Daoy (cell line): ENCODE data around the gene C17orf107. TPM values are rescaled to one million over a fixed set of nuclear protein-coding genes. Genes with fewer than 3 reads are reported as not detected.

Source experiments
- DNase-seq: peaks from one replicate; pipeline ENCODE4 v3.0.0-alpha.2; 2015; ENCODE audit warnings: low read depth
- total RNA-seq: library from RNA; depleted of rRNA; stranded (reverse); fragments of >200 nt; shearing (Covaris generic); gene quantifications from 2 replicates; pipeline ENCODE4 v1.2.3, GENCODE V29; 2014

C17orf107 gene
- total RNA-seq, 1 experiment from 2014 or later, result 0.17 TPM

- no peak for DNase-seq
Observed at GRCh38 chr17:4872786-4873185, 26.6 kb upstream of the C17orf107 start.

DNA sequence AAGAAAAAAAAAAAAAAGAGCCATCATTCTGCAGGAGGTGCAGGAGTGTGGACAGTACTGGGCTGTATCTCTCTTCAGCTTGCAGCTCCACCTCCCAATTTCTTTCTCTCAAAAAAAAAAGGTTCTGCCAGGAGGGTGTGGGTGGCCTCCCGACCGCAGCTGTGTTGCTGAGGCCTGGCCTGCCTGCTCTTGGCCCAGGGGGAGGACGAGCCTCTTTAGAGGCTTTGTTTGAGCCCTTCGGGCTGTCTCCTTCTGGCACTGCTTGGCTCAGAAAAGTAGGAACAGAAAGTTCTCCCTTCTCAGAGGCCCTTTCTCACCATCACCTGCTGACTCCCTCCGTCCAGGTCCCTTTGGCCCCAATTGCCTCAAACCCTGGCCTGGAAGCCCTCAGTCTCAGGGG lies 22.2 kb upstream of the C17orf107 start:
- DNase-seq, result no peak

DNA sequence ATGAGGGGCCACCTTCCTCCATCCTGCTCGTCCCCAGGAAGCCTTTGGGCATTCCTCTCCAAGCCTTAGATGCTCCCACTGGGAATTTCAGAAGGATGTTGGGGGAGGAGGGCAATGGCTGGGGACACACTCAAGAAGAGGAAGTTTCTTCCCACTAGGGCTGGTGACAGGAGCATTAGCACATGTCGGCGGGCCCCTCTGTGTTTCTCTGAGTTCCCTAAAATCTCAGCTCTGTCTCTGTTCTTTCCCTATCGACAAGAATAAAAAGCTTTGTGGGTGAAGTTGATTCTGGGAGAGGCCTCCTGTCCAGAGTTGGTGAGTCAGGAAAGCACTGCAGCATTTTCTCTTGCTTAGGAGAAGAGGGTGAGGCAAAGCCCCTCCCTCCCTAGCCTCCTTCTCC lies 19.7 kb upstream of the C17orf107 start:
- DNase-seq, result no peak

GRCh38 chr17:4880857-4881256 lies 18.5 kb upstream of the C17orf107 start:
- no peak for DNase-seq

- DNase-seq, result peak; percentile 41
Observed at GRCh38 chr17:4881761-4882555, 17.4 kb upstream of the C17orf107 start.

- DNase-seq, result no peak
Observed at GRCh38 chr17:4884489-4884888, 14.8 kb upstream of the C17orf107 start.

- DNase-seq, result no peak
Observed at GRCh38 chr17:4886830-4887229, 12.5 kb upstream of the C17orf107 start.

DNA sequence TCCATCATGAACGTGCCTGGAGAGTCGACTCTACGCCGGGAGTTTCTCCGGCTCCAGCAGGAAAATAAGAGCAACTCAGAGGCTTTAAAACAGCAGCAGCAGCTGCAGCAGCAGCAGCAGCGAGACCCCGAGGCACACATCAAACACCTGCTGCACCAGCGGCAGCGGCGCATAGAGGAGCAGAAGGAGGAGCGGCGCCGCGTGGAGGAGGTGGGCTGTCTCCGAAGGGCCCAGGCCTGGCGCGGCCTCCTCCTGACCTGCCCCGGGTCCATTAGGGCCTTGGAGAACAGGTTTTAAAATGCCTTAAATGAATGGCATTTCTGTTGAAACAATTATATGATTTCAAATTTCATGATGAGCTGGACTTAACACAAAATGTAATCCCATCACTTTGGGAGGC lies 11.8 kb upstream of the C17orf107 start:
- DNase-seq, result no peak

DNA sequence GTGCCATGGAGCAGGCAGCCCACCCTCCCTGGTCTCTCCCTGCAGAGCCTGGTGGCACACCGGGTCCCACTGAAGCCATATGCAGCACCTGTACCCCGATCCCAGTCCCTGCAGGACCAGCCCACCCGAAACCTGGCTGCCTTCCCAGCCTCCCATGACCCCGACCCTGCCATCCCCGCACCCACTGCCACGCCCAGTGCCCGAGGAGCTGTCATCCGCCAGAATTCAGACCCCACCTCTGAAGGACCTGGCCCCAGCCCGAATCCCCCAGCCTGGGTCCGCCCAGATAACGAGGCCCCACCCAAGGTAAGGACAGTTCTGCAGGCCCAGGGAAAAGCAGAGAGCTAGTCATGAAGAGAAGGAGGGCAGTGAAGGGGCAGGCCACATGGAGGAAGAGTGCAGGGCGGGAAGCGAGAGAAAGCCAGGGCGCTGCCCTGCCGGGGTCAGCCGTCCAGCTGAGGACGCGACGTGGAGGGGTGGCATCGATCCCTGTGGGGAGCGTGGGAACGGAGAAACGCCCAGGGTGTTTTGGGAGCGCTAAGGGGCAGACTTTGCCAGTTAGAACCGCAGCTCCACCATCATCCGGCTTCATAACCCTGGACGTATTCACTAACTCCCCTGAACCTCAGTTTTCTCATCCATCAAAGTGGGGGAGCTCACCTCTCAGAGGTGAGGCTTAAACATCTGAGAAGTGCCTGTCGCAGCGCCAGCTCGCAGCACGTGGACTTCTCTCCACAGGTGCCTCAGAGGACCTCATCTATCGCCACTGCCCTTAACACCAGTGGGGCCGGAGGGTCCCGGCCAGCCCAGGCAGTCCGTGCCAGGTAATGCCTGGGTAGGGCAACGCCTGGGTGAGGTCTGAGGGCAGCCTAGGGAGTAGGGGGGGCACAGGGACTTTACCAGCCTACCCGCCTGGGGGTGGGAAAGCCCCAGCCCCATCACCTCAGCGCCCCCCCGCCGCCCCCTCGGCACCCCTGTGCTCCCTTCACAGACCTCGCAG lies 7.6 kb upstream of the C17orf107 start:
- no peak for DNase-seq

DNA sequence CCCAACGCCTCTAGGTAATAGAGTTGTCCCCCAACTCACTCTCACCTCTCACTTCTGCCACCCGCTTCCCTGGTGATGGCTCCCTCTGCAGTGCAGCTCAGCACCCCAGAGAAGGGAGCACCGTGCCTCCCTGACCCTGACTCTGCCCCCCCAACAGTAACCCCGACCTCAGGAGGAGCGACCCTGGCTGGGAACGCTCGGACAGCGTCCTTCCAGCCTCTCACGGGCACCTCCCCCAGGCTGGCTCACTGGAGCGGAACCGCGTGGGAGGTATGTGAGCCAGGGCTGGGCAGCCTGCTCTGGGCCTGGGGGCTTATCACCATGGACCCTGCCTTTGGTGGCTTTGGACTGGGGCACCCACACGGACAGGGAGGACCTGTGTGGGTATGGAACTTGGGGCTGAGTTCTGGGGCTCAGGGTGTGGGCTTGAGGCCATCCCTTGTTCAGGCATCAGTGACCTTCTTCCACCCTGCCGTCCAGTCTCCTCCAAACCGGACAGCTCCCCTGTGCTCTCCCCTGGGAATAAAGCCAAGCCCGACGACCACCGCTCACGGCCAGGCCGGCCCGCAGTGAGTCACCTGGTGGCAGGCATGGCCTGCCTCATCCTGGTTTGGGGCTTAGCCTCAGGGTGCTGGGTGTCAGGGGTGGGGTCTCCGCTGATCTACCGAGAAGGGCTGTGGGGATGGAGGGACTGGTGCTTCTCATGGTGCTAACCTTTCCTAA lies 6.7 kb upstream of the C17orf107 start:
- DNase-seq, result no peak

- no peak for DNase-seq
Observed at GRCh38 chr17:4893272-4893671, 6.1 kb upstream of the C17orf107 start.

- DNase-seq, result no peak
Observed at GRCh38 chr17:4893721-4894560, 5.4 kb upstream of the C17orf107 start.

GRCh38 chr17:4895121-4895520 lies 4.2 kb upstream of the C17orf107 start:
- DNase-seq, result no peak

DNA sequence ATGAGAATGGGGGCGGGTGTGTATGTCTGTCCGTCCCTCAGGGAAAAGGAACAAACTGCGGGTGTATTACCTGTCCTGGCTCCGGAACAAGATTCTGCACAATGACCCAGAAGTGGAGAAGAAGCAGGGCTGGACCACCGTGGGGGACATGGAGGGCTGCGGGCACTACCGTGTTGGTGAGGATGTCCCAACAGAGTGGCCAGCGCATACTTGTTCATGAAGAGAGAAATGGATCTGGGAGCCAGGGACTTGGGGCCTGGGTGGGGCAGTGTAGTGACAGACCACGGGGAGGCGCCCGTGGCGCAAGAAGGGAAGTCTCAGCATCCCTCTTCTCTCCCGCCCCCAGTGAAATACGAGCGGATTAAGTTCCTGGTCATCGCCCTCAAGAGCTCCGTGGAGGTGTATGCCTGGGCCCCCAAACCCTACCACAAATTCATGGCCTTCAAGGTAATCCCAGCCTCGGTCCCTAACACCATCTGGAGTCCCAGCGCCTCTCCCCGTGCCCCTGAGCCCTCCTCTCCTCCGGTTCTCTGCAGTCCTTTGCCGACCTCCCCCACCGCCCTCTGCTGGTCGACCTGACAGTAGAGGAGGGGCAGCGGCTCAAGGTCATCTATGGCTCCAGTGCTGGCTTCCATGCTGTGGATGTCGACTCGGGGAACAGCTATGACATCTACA lies 3.5 kb upstream of the C17orf107 start:
- DNase-seq, result no peak

DNA sequence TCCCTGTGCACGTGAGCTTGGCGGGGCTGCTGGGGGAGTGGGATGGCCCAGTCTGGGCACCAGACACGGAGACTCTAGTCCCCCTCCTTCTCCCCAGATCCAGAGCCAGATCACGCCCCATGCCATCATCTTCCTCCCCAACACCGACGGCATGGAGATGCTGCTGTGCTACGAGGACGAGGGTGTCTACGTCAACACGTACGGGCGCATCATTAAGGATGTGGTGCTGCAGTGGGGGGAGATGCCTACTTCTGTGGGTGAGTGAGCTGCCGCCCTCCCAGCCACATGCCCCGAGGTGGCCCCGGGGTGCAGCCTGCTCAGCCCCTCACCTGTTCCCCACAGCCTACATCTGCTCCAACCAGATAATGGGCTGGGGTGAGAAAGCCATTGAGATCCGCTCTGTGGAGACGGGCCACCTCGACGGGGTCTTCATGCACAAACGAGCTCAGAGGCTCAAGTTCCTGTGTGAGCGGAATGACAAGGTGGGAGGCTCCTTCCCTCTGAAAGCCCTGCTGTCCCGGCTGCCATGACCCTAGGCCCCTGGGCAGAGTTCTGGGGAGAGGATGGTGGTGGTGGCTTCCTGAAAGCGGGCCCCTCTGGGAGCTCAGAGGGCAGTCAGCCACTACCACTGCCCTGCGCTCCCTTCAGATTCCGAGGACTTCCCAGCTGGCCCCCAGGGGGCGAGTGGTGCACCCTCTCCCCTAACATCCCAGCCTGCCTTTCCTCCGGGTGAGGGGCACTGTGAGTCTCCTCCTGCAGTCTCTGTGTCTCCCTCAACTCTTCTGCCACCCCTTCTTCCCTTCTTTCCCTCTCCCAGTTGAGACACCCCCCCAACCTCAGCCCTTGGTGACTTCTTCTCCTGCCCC lies 2.8 kb upstream of the C17orf107 start:
- DNase-seq, result no peak

DNA sequence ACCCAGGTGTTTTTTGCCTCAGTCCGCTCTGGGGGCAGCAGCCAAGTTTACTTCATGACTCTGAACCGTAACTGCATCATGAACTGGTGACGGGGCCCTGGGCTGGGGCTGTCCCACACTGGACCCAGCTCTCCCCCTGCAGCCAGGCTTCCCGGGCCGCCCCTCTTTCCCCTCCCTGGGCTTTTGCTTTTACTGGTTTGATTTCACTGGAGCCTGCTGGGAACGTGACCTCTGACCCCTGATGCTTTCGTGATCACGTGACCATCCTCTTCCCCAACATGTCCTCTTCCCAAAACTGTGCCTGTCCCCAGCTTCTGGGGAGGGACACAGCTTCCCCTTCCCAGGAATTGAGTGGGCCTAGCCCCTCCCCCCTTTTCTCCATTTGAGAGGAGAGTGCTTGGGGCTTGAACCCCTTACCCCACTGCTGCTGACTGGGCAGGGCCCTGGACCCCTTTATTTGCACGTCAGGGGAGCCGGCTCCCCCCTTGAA lies 2.1 kb upstream of the C17orf107 start:
- DNase-seq, result no peak

- no peak for DNase-seq
Observed at GRCh38 chr17:4897785-4898184, 1.6 kb upstream of the C17orf107 start.

- DNase-seq, result no peak
Observed at GRCh38 chr17:4898351-4898750, 985 bp upstream of the C17orf107 start.

DNA sequence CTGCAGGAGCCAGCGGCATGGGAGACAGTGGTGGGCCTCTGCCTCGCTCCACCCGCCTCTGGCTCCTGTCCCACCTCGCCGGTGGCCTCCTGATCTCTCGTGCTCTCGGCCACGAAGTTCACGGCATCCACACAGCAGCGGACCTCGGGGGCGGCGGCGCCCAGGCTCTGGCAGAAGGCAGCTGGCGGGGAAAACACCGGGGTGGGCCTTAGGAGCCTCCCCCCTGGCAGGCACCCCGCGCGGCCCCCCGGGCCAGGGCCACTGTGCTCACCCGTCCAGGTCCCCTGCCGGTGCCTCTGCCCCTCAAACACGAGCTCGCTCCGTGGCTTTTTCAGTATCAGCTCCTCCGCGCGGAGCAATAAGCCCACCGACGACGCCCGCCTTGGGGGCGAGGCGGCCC lies 409 bp upstream of the C17orf107 start:
- DNase-seq, result no peak
